Parathyroid adenoma (tissue), 2 donors: ENCODE data around the gene GJB1.

ENCODE experiments used
- H2AFZ ChIP-seq: fragments of 300-600 bp; sonication (generic); one replicate; pipeline ENCODE4 v1.7.0; 2017; ENCODE audit warnings: antibody characterized with exemption, mild to moderate bottlenecking
- H3K27ac ChIP-seq: fragments of 300-600 bp; sonication (generic); one replicate; pipeline ENCODE4 v1.7.0; 2017
- H3K27me3 ChIP-seq: fragments of 300-600 bp; sonication (generic); one replicate; pipeline ENCODE4 v1.7.0; 2017; ENCODE audit warnings: low read length; ENCODE audit not compliant: control insufficient read depth, insufficient read depth
- H3K36me3 ChIP-seq: fragments of 300-600 bp; sonication (generic); one replicate; pipeline ENCODE4 v1.7.0; 2017; ENCODE audit warnings: low read length; ENCODE audit not compliant: control insufficient read depth, insufficient read depth
- H3K4me1 ChIP-seq: fragments of 300-600 bp; sonication (generic); one replicate; pipeline ENCODE4 v1.7.0; 2017; ENCODE audit warnings: control low read depth
- H3K4me2 ChIP-seq: fragments of 300-600 bp; sonication (generic); one replicate; pipeline ENCODE4 v1.7.0; 2017; ENCODE audit warnings: low read length
- H3K4me3 ChIP-seq: fragments of 300-600 bp; sonication (generic); one replicate; pipeline ENCODE4 v1.7.0; 2017; ENCODE audit warnings: low read depth, low read length
- H3K79me2 ChIP-seq: fragments of 300-600 bp; sonication (generic); one replicate; pipeline ENCODE4 v1.7.0; 2017; ENCODE audit warnings: control low read depth
- H3K9ac ChIP-seq: fragments of 300-600 bp; sonication (generic); one replicate; pipeline ENCODE4 v1.7.0; 2017; ENCODE audit warnings: mild to moderate bottlenecking
- H3K9me3 ChIP-seq: fragments of 300-600 bp; sonication (generic); one replicate; pipeline ENCODE4 v1.7.0; 2017; ENCODE audit warnings: low read length; ENCODE audit not compliant: control insufficient read depth
- CTCF ChIP-seq: fragments of 300-600 bp; sonication (generic); IDR thresholded peaks from one replicate; pipeline ENCODE4 v1.7.0; 2017; ENCODE audit warnings: antibody characterized with exemption, mild to moderate bottlenecking
- donor health status: primary hyperparathyroidism.

The GJB1 gene

GRCh38 chrX:71222929-71223328 is at the start of gene GJB1:
Gene GJB1 (plus strand): TSS chrX:71223224. CDS start chrX:71223708, 484 bp downstream.
- H3K27me3 ChIP-seq = no peaks in the 10 kb centered on the region
- no peak within 1 kb of the TSS for H3K9ac ChIP-seq
- no peaks in the 10 kb centered on the region for H3K9me3 ChIP-seq
- no peaks in the 10 kb centered on the region for H3K4me1 ChIP-seq
- H3K27ac ChIP-seq = no peak within 1 kb of the TSS
- no peak within 1 kb of the TSS for H3K4me3 ChIP-seq
- no peak for TF ChIP-seq CTCF
- H2AFZ ChIP-seq = no peak within 1 kb of the TSS
- no peaks in the 10 kb centered on the region for H3K79me2 ChIP-seq
- no peak within 1 kb of the TSS for H3K4me2 ChIP-seq
- no peaks in the 10 kb centered on the region for H3K36me3 ChIP-seq

- Histone ChIP-seq H3K27ac (no peak overlapping the region), H3K4me3 (no peak overlapping the region), H3K27me3 (no peaks in the 10 kb centered on the region), H2AFZ (no peak overlapping the region), H3K36me3 (no peaks in the 10 kb centered on the region), H3K4me2 (no peak overlapping the region), H3K9ac (no peak overlapping the region), H3K79me2 (no peaks in the 10 kb centered on the region), H3K4me1 (peaks cover 19% of the 10 kb centered on the region), H3K9me3 (no peaks in the 10 kb centered on the region)
- no peak for TF ChIP-seq CTCF
Measured at GRCh38 chrX:71173440-71173839, 49.6 kb upstream of the GJB1 start.

- H3K9ac ChIP-seq = no peak overlapping the region
- TF ChIP-seq CTCF = no peak
- peaks cover 20% of the 10 kb centered on the region for H3K4me1 ChIP-seq
Measured at GRCh38 chrX:71174795-71175194, 48.2 kb upstream of the GJB1 start.

GRCh38 chrX:71175531-71175930 is 47.5 kb upstream of the GJB1 start:
- Histone ChIP-seq H3K9me3 (no peaks in the 10 kb centered on the region), H3K27me3 (no peaks in the 10 kb centered on the region), H3K9ac (no peak overlapping the region), H3K4me3 (no peak overlapping the region), H3K4me2 (no peak overlapping the region), H3K79me2 (no peaks in the 10 kb centered on the region), H3K27ac (peak overlapping the region; percentile 47), H2AFZ (no peak overlapping the region), H3K36me3 (no peaks in the 10 kb centered on the region), H3K4me1 (peaks cover 20% of the 10 kb centered on the region)
- TF ChIP-seq CTCF = no peak

More at GRCh38 chrX:71174795-71175194, 48.2 kb upstream of the GJB1 start:
- Histone ChIP-seq H3K4me3 (no peak overlapping the region), H2AFZ (no peak overlapping the region), H3K36me3 (no peaks in the 10 kb centered on the region), H3K4me2 (no peak overlapping the region), H3K9me3 (no peaks in the 10 kb centered on the region), H3K27me3 (no peaks in the 10 kb centered on the region), H3K27ac (no peak overlapping the region), H3K79me2 (no peaks in the 10 kb centered on the region)

- Histone ChIP-seq H3K4me2 (peak overlapping the region; percentile 57), H3K4me1 (peaks cover 17% of the 10 kb centered on the region), H3K79me2 (no peaks in the 10 kb centered on the region), H3K27me3 (no peaks in the 10 kb centered on the region), H3K36me3 (no peaks in the 10 kb centered on the region), H3K4me3 (no peak overlapping the region), H3K27ac (peak overlapping the region; percentile 87), H3K9me3 (no peaks in the 10 kb centered on the region), H3K9ac (no peak overlapping the region), H2AFZ (peak overlapping the region; percentile 74)
- no peak for TF ChIP-seq CTCF
Measured at GRCh38 chrX:71177327-71177726, 45.7 kb upstream of the GJB1 start.
